Measurements from ENCODE around the gene DLGAP1.

The DLGAP1 gene

GRCh38 chr18:4196351-4196750 lies 258.8 kb downstream of the DLGAP1 start:
- TF ChIP-seq SUZ12 (IDR thresholded peaks at IDR 0.05), result no peak
- TF ChIP-seq PKNOX1 (IDR thresholded peaks at IDR 0.05), result no peak
- TF ChIP-seq HDGF (IDR thresholded peaks at IDR 0.05; ENCODE audit: borderline replicate concordance), result no peak
- no peak for TF ChIP-seq FOXM1 (IDR thresholded peaks at IDR 0.05; ENCODE audit: borderline replicate concordance)
- TF ChIP-seq FOXA1 (IDR thresholded peaks at IDR 0.05), result no peak
- no peak for TF ChIP-seq NFRKB (IDR thresholded peaks at IDR 0.05)
- no peak for TF ChIP-seq LEF1 (IDR thresholded peaks at IDR 0.05; ENCODE audit: borderline replicate concordance)
- no peak for TF ChIP-seq CTBP1 (IDR thresholded peaks at IDR 0.05; ENCODE audit: borderline replicate concordance)
- TF ChIP-seq BHLHE40 (IDR thresholded peaks at IDR 0.05; ENCODE audit: borderline replicate concordance), result no peak
- TF ChIP-seq TARDBP (IDR thresholded peaks at IDR 0.05), result no peak
- no peak for TF ChIP-seq ZNF384 (IDR thresholded peaks at IDR 0.05)
- TF ChIP-seq L3MBTL2 (conservative IDR thresholded peaks at IDR 0.05), result no peak
- TF ChIP-seq FOXK2 (IDR thresholded peaks at IDR 0.05), result no peak
- DNase-seq (ENCODE audit: extremely low spot score), result no peak
- CTCF ChIA-PET, result no interaction called here
- POLR2A ChIA-PET, result no interaction called here

DNA sequence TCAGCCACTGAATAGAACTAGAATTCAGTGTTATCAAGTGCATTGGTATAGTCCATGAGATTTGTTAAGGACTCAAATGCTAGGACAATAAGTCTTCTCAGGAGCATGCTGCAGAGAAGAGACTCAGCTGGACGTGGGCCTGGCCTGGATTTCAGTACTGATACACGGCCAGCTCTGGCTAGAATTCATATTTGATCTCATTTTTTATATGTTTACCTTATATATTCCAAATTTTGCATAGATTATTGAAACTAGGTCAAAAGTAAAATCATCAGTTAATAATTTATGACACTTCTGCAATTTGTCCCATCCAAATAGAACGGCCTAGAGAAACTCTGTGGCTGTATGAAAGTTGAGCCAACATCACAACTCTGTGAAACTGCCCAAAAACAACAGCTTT lies 262.0 kb downstream of the DLGAP1 start:
- no peak for DNase-seq (ENCODE audit: extremely low spot score)
- TF ChIP-seq PKNOX1 (IDR thresholded peaks at IDR 0.05), result no peak
- no peak for TF ChIP-seq NFRKB (IDR thresholded peaks at IDR 0.05)
- TF ChIP-seq HDGF (IDR thresholded peaks at IDR 0.05; ENCODE audit: borderline replicate concordance), result no peak
- TF ChIP-seq SUZ12 (IDR thresholded peaks at IDR 0.05), result no peak
- TF ChIP-seq FOXM1 (IDR thresholded peaks at IDR 0.05; ENCODE audit: borderline replicate concordance), result no peak
- TF ChIP-seq CTBP1 (IDR thresholded peaks at IDR 0.05; ENCODE audit: borderline replicate concordance), result no peak
- TF ChIP-seq SP1 (IDR thresholded peaks at IDR 0.05), result no peak
- no peak for TF ChIP-seq BHLHE40 (IDR thresholded peaks at IDR 0.05; ENCODE audit: borderline replicate concordance)
- TF ChIP-seq LEF1 (IDR thresholded peaks at IDR 0.05; ENCODE audit: borderline replicate concordance), result no peak
- TF ChIP-seq FOXA1 (IDR thresholded peaks at IDR 0.05), result no peak
- no peak for TF ChIP-seq TARDBP (IDR thresholded peaks at IDR 0.05)
- TF ChIP-seq ZNF384 (IDR thresholded peaks at IDR 0.05), result no peak
- TF ChIP-seq ELF4 (IDR thresholded peaks at IDR 0.05), result no peak
- no peak for TF ChIP-seq FOXK2 (IDR thresholded peaks at IDR 0.05)
- TF ChIP-seq L3MBTL2 (conservative IDR thresholded peaks at IDR 0.05), result no peak
- no peak for TF ChIP-seq ARNT (IDR thresholded peaks at IDR 0.05)
- ChIA-PET POLR2A (no interaction called here), CTCF (interaction anchor here (0.6 kb wide), 1 partner anchor 1092 kb away, joined by 3 read pairs; no protein-coding TSS in a partner anchor)

DNA sequence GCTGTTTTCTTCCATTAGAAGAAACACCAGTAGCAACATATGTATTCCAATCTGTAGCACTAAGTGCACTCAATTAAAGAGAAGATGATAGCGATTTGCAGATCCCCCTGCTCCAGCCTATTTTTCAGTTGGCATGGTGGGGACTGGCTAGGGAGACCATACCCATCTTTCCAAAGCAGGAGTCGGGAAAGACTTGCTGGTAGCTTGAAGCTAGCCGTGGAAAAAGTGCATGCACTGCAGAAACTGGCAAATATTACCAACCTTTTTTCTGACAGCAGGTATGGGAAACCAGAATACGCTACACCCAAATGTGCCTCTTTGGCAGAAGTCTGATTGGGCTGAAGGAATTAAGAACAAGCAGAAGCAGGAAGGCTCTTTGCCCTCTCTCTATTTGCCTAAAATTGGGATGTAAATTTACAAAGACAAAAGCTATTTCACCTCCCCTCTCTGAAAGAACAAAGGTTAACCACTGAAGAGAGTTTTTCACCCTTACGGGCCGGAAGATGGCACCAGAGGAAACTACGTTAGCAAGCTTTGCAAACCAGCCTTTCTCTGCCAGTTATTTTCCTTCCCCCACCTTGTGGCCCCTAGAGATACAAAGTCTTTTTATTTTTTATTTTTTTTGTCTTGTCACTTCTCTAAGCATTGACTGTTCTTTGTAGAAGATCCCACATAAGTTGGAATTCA lies 273.1 kb downstream of the DLGAP1 start:
- ChIA-PET POLR2A (no interaction called here), CTCF (no interaction called here)
- DNase-seq (ENCODE audit: extremely low spot score), result no peak
- no peak for TF ChIP-seq PKNOX1 (IDR thresholded peaks at IDR 0.05)
- TF ChIP-seq FOXA1 (IDR thresholded peaks at IDR 0.05), result no peak
- TF ChIP-seq LEF1 (IDR thresholded peaks at IDR 0.05; ENCODE audit: borderline replicate concordance), result no peak
- no peak for TF ChIP-seq NFRKB (IDR thresholded peaks at IDR 0.05)
- TF ChIP-seq ARNT (IDR thresholded peaks at IDR 0.05), result no peak
- no peak for TF ChIP-seq FOXM1 (IDR thresholded peaks at IDR 0.05; ENCODE audit: borderline replicate concordance)
- TF ChIP-seq ELF4 (IDR thresholded peaks at IDR 0.05), result no peak
- TF ChIP-seq TARDBP (IDR thresholded peaks at IDR 0.05), result no peak
- no peak for TF ChIP-seq ZNF384 (IDR thresholded peaks at IDR 0.05)
- TF ChIP-seq BHLHE40 (IDR thresholded peaks at IDR 0.05; ENCODE audit: borderline replicate concordance), result no peak
- TF ChIP-seq FOXK2 (IDR thresholded peaks at IDR 0.05), result no peak
- TF ChIP-seq HDGF (IDR thresholded peaks at IDR 0.05; ENCODE audit: borderline replicate concordance), result no peak
- TF ChIP-seq L3MBTL2 (conservative IDR thresholded peaks at IDR 0.05), result no peak
- TF ChIP-seq CTBP1 (IDR thresholded peaks at IDR 0.05; ENCODE audit: borderline replicate concordance), result no peak
- no peak for TF ChIP-seq SP1 (IDR thresholded peaks at IDR 0.05)
- TF ChIP-seq SUZ12 (IDR thresholded peaks at IDR 0.05), result no peak

- TF ChIP-seq TARDBP (IDR thresholded peaks at IDR 0.05), result no peak
- TF ChIP-seq BHLHE40 (IDR thresholded peaks at IDR 0.05; ENCODE audit: borderline replicate concordance), result no peak
- no peak for TF ChIP-seq FOXK2 (IDR thresholded peaks at IDR 0.05)
- no peak for TF ChIP-seq FOXA1 (IDR thresholded peaks at IDR 0.05)
- no peak for TF ChIP-seq LEF1 (IDR thresholded peaks at IDR 0.05; ENCODE audit: borderline replicate concordance)
- TF ChIP-seq SUZ12 (IDR thresholded peaks at IDR 0.05), result no peak
- no peak for TF ChIP-seq ARNT (IDR thresholded peaks at IDR 0.05)
- TF ChIP-seq ELF4 (IDR thresholded peaks at IDR 0.05), result no peak
- TF ChIP-seq PKNOX1 (IDR thresholded peaks at IDR 0.05), result no peak
- no peak for TF ChIP-seq ZNF384 (IDR thresholded peaks at IDR 0.05)
- TF ChIP-seq FOXM1 (IDR thresholded peaks at IDR 0.05; ENCODE audit: borderline replicate concordance), result no peak
- no peak for TF ChIP-seq SP1 (IDR thresholded peaks at IDR 0.05)
- no peak for TF ChIP-seq NFRKB (IDR thresholded peaks at IDR 0.05)
- no peak for TF ChIP-seq HDGF (IDR thresholded peaks at IDR 0.05; ENCODE audit: borderline replicate concordance)
- no peak for TF ChIP-seq CTBP1 (IDR thresholded peaks at IDR 0.05; ENCODE audit: borderline replicate concordance)
- no peak for TF ChIP-seq L3MBTL2 (conservative IDR thresholded peaks at IDR 0.05)
- no peak for DNase-seq (ENCODE audit: extremely low spot score)
- CTCF ChIA-PET, result no interaction called here
- POLR2A ChIA-PET, result no interaction called here
Observed at GRCh38 chr18:4181086-4181485, 274.0 kb downstream of the DLGAP1 start.
